ENCODE data around the gene TNFSF18. TPM values are rescaled to one million over a fixed set of nuclear protein-coding genes. Genes with fewer than 3 reads are reported as not detected.
A peak's percentile ranks its signal among the peaks of the same experiment; 100 is the strongest.

The TNFSF18 gene
- 0.03 TPM for polyA plus RNA-seq (2013)

GRCh38 chr1:173050865-173051264, at the start of gene TNFSF18:
TSS of gene TNFSF18 (minus strand) at chr1:173050941. CDS start at chr1:173050896, 45 bp downstream.
- ChIA-PET CTCF (interaction anchor here (1.8 kb wide), 1 partner anchor 151 kb away, joined by 4 read pairs; no protein-coding TSS in a partner anchor), POLR2A (interaction anchor here (0.6 kb wide), 1 partner anchor 29 kb away, joined by 4 read pairs; no protein-coding TSS in a partner anchor)
- no peaks in the 10 kb centered on the region for H3K27me3 ChIP-seq (replicated peaks in 2 of 5; ENCODE audit: control insufficient read depth in 4 of 5, insufficient read depth in 5 of 5, low read length in 4 of 5)
- peak; percentile 38 to 79 (median 75) for DNase-seq
- H3K9me3 ChIP-seq (ENCODE audit: control extremely low read depth in 1 of 5, control insufficient read depth in 4 of 5, insufficient read depth in 2 of 5, low read depth in 1 of 5, low read length in 4 of 5): no peaks in the 10 kb centered on the region
- H3K27ac ChIP-seq (ENCODE audit: insufficient read depth in 1 of 2, low read depth in 1 of 2, low read length in 2 of 2, poor library complexity in 1 of 2, severe bottlenecking in 2 of 2): no peak within 1 kb of the TSS
- no peaks in the 10 kb centered on the region for H3K36me3 ChIP-seq (ENCODE audit: control insufficient read depth in 4 of 4, insufficient read depth in 4 of 4, low read length in 3 of 4)
- peaks cover 3 to 28% (median 6%) of the 10 kb centered on the region in 4 experiments for H3K4me1 ChIP-seq (ENCODE audit: control extremely low read depth in 1 of 4, control insufficient read depth in 4 of 4, insufficient read depth in 4 of 4, low read length in 3 of 4)
- H3K4me3 ChIP-seq (ENCODE audit: control insufficient read depth in 1 of 7, extremely low read depth in 1 of 7, insufficient read depth in 4 of 7, low read depth in 2 of 7, low read length in 6 of 7): no peak within 1 kb of the TSS
- WGBS (ENCODE audit: insufficient coverage): no CpG with 5 or more reads among the region's 4 CpGs

GRCh38 chr1:173099166-173099565, 48.4 kb upstream of the TNFSF18 start:
- POLR2A ChIA-PET: interaction anchor here (0.6 kb wide), 1 partner anchor 752 kb away, joined by 3 read pairs; no protein-coding TSS in a partner anchor
- CTCF ChIA-PET: no interaction called here

GRCh38 chr1:173098117-173098516, 47.4 kb upstream of the TNFSF18 start:
- Histone ChIP-seq H3K27me3 (replicated peaks in 2 of 5; ENCODE audit: control insufficient read depth in 4 of 5, insufficient read depth in 5 of 5, low read length in 4 of 5) (no peaks in the 10 kb centered on the region), H3K9me3 (ENCODE audit: control extremely low read depth in 1 of 5, control insufficient read depth in 4 of 5, insufficient read depth in 2 of 5, low read depth in 1 of 5, low read length in 4 of 5) (peaks cover 0 to 6% (median 5%) of the 10 kb centered on the region in 5 experiments), H3K4me3 (ENCODE audit: control insufficient read depth in 1 of 7, extremely low read depth in 1 of 7, insufficient read depth in 4 of 7, low read depth in 2 of 7, low read length in 6 of 7) (no peak overlapping the region), H3K27ac (ENCODE audit: insufficient read depth in 1 of 2, low read depth in 1 of 2, low read length in 2 of 2, poor library complexity in 1 of 2, severe bottlenecking in 2 of 2) (no peak overlapping the region), H3K36me3 (ENCODE audit: control insufficient read depth in 4 of 4, insufficient read depth in 4 of 4, low read length in 3 of 4) (no peaks in the 10 kb centered on the region), H3K4me1 (ENCODE audit: control extremely low read depth in 1 of 4, control insufficient read depth in 4 of 4, insufficient read depth in 4 of 4, low read length in 3 of 4) (peaks cover 0 to 2% (median 0%) of the 10 kb centered on the region in 4 experiments)
- ChIA-PET CTCF (no interaction called here), POLR2A (no interaction called here)
- DNase-seq: no peak

More at GRCh38 chr1:173099166-173099565, 48.4 kb upstream of the TNFSF18 start:
- Histone ChIP-seq H3K4me3 (ENCODE audit: control insufficient read depth in 1 of 7, extremely low read depth in 1 of 7, insufficient read depth in 4 of 7, low read depth in 2 of 7, low read length in 6 of 7) (no peak overlapping the region), H3K27me3 (replicated peaks in 2 of 5; ENCODE audit: control insufficient read depth in 4 of 5, insufficient read depth in 5 of 5, low read length in 4 of 5) (no peaks in the 10 kb centered on the region), H3K9me3 (ENCODE audit: control extremely low read depth in 1 of 5, control insufficient read depth in 4 of 5, insufficient read depth in 2 of 5, low read depth in 1 of 5, low read length in 4 of 5) (peaks cover 0 to 15% (median 10%) of the 10 kb centered on the region in 5 experiments), H3K27ac (ENCODE audit: insufficient read depth in 1 of 2, low read depth in 1 of 2, low read length in 2 of 2, poor library complexity in 1 of 2, severe bottlenecking in 2 of 2) (no peak overlapping the region), H3K36me3 (ENCODE audit: control insufficient read depth in 4 of 4, insufficient read depth in 4 of 4, low read length in 3 of 4) (no peaks in the 10 kb centered on the region), H3K4me1 (ENCODE audit: control extremely low read depth in 1 of 4, control insufficient read depth in 4 of 4, insufficient read depth in 4 of 4, low read length in 3 of 4) (no peaks in the 10 kb centered on the region)
- DNase-seq: no peak
- no CpG with 5 or more reads among the region's 2 CpGs for WGBS (ENCODE audit: insufficient coverage)

- Histone ChIP-seq H3K4me3 (ENCODE audit: control insufficient read depth in 1 of 7, extremely low read depth in 1 of 7, insufficient read depth in 4 of 7, low read depth in 2 of 7, low read length in 6 of 7) (no peak overlapping the region), H3K27ac (ENCODE audit: insufficient read depth in 1 of 2, low read depth in 1 of 2, low read length in 2 of 2, poor library complexity in 1 of 2, severe bottlenecking in 2 of 2) (no peak overlapping the region), H3K36me3 (ENCODE audit: control insufficient read depth in 4 of 4, insufficient read depth in 4 of 4, low read length in 3 of 4) (no peaks in the 10 kb centered on the region), H3K4me1 (ENCODE audit: control extremely low read depth in 1 of 4, control insufficient read depth in 4 of 4, insufficient read depth in 4 of 4, low read length in 3 of 4) (peaks cover 0 to 2% (median 0%) of the 10 kb centered on the region in 4 experiments), H3K27me3 (replicated peaks in 2 of 5; ENCODE audit: control insufficient read depth in 4 of 5, insufficient read depth in 5 of 5, low read length in 4 of 5) (no peaks in the 10 kb centered on the region), H3K9me3 (ENCODE audit: control extremely low read depth in 1 of 5, control insufficient read depth in 4 of 5, insufficient read depth in 2 of 5, low read depth in 1 of 5, low read length in 4 of 5) (no peaks in the 10 kb centered on the region)
- ChIA-PET CTCF (no interaction called here), POLR2A (no interaction called here)
- WGBS (ENCODE audit: insufficient coverage): no CpG with 5 or more reads among the region's 1 CpG
- DNase-seq: no peak
Observed at GRCh38 chr1:173097001-173097400, 46.3 kb upstream of the TNFSF18 start.

GRCh38 chr1:173095632-173096031, 44.9 kb upstream of the TNFSF18 start:
- 85% methylated on average over 5 of the region's 6 CpGs for WGBS (ENCODE audit: insufficient coverage)
- ChIA-PET CTCF (no interaction called here), POLR2A (no interaction called here)
- Histone ChIP-seq H3K4me3 (ENCODE audit: control insufficient read depth in 1 of 7, extremely low read depth in 1 of 7, insufficient read depth in 4 of 7, low read depth in 2 of 7, low read length in 6 of 7) (no peak overlapping the region), H3K27me3 (replicated peaks in 2 of 5; ENCODE audit: control insufficient read depth in 4 of 5, insufficient read depth in 5 of 5, low read length in 4 of 5) (no peaks in the 10 kb centered on the region), H3K36me3 (ENCODE audit: control insufficient read depth in 4 of 4, insufficient read depth in 4 of 4, low read length in 3 of 4) (no peaks in the 10 kb centered on the region), H3K4me1 (ENCODE audit: control extremely low read depth in 1 of 4, control insufficient read depth in 4 of 4, insufficient read depth in 4 of 4, low read length in 3 of 4) (peaks cover 0 to 2% (median 0%) of the 10 kb centered on the region in 4 experiments), H3K9me3 (ENCODE audit: control extremely low read depth in 1 of 5, control insufficient read depth in 4 of 5, insufficient read depth in 2 of 5, low read depth in 1 of 5, low read length in 4 of 5) (no peaks in the 10 kb centered on the region), H3K27ac (ENCODE audit: insufficient read depth in 1 of 2, low read depth in 1 of 2, low read length in 2 of 2, poor library complexity in 1 of 2, severe bottlenecking in 2 of 2) (no peak overlapping the region)
- DNase-seq: no peak

GRCh38 chr1:173094541-173094940, 43.8 kb upstream of the TNFSF18 start:
- no peak overlapping the region for H3K27ac ChIP-seq (ENCODE audit: insufficient read depth in 1 of 2, low read depth in 1 of 2, low read length in 2 of 2, poor library complexity in 1 of 2, severe bottlenecking in 2 of 2)
- ChIA-PET POLR2A (no interaction called here), CTCF (no interaction called here)
- DNase-seq: no peak
- H3K4me1 ChIP-seq (ENCODE audit: control extremely low read depth in 1 of 4, control insufficient read depth in 4 of 4, insufficient read depth in 4 of 4, low read length in 3 of 4): peaks cover 0 to 2% (median 0%) of the 10 kb centered on the region in 4 experiments
- no peaks in the 10 kb centered on the region for H3K9me3 ChIP-seq (ENCODE audit: control extremely low read depth in 1 of 5, control insufficient read depth in 4 of 5, insufficient read depth in 2 of 5, low read depth in 1 of 5, low read length in 4 of 5)
- no peaks in the 10 kb centered on the region for H3K27me3 ChIP-seq (replicated peaks in 2 of 5; ENCODE audit: control insufficient read depth in 4 of 5, insufficient read depth in 5 of 5, low read length in 4 of 5)
- H3K4me3 ChIP-seq (ENCODE audit: control insufficient read depth in 1 of 7, extremely low read depth in 1 of 7, insufficient read depth in 4 of 7, low read depth in 2 of 7, low read length in 6 of 7): no peak overlapping the region
- no peaks in the 10 kb centered on the region for H3K36me3 ChIP-seq (ENCODE audit: control insufficient read depth in 4 of 4, insufficient read depth in 4 of 4, low read length in 3 of 4)
- WGBS (ENCODE audit: insufficient coverage): 97% methylated on average over 3 of the region's 4 CpGs

GRCh38 chr1:173093691-173094445, 43.1 kb upstream of the TNFSF18 start:
- ChIA-PET CTCF (no interaction called here), POLR2A (no interaction called here)
- Histone ChIP-seq H3K27ac (ENCODE audit: insufficient read depth in 1 of 2, low read depth in 1 of 2, low read length in 2 of 2, poor library complexity in 1 of 2, severe bottlenecking in 2 of 2) (no peak overlapping the region), H3K4me1 (ENCODE audit: control extremely low read depth in 1 of 4, control insufficient read depth in 4 of 4, insufficient read depth in 4 of 4, low read length in 3 of 4) (peaks cover 0 to 2% (median 0%) of the 10 kb centered on the region in 4 experiments), H3K36me3 (ENCODE audit: control insufficient read depth in 4 of 4, insufficient read depth in 4 of 4, low read length in 3 of 4) (no peaks in the 10 kb centered on the region), H3K27me3 (replicated peaks in 2 of 5; ENCODE audit: control insufficient read depth in 4 of 5, insufficient read depth in 5 of 5, low read length in 4 of 5) (no peaks in the 10 kb centered on the region), H3K9me3 (ENCODE audit: control extremely low read depth in 1 of 5, control insufficient read depth in 4 of 5, insufficient read depth in 2 of 5, low read depth in 1 of 5, low read length in 4 of 5) (no peaks in the 10 kb centered on the region), H3K4me3 (ENCODE audit: control insufficient read depth in 1 of 7, extremely low read depth in 1 of 7, insufficient read depth in 4 of 7, low read depth in 2 of 7, low read length in 6 of 7) (no peak overlapping the region)
- no peak for DNase-seq

All from common myeloid progenitor, CD34-positive (primary cell).